Measurements from ENCODE around the gene CACFD1.

DNA sequence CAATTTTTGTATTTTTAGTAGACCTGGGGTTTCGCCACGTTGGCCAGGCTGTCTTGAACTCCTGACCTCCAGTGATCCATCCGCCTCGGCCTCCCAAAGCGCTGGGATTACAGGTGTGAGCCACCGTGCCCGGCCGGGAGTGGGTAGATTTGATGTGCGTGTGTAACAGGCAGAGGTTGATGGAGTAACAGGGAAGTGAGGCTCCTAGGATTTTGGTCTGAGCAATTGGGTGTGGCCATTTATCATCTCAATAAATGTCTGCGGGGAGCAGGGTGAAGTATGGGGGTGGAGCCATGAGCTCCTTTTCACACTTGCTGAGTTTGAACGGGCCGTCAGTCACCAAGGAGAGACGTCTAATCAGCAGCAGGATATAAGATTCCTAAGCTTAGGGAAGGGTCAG lies 40.8 kb upstream of the CACFD1 start:
- TF ChIP-seq, protein P1, sequence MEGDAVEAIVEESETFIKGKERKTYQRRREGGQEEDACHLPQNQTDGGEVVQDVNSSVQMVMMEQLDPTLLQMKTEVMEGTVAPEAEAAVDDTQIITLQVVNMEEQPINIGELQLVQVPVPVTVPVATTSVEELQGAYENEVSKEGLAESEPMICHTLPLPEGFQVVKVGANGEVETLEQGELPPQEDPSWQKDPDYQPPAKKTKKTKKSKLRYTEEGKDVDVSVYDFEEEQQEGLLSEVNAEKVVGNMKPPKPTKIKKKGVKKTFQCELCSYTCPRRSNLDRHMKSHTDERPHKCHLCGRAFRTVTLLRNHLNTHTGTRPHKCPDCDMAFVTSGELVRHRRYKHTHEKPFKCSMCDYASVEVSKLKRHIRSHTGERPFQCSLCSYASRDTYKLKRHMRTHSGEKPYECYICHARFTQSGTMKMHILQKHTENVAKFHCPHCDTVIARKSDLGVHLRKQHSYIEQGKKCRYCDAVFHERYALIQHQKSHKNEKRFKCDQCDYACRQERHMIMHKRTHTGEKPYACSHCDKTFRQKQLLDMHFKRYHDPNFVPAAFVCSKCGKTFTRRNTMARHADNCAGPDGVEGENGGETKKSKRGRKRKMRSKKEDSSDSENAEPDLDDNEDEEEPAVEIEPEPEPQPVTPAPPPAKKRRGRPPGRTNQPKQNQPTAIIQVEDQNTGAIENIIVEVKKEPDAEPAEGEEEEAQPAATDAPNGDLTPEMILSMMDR (IDR thresholded peaks at IDR 0.05) = no peak
- TF ChIP-seq ZFX (IDR thresholded peaks at IDR 0.05; ENCODE audit: borderline replicate concordance) = no peak
